SK-N-SH treated with all-trans-retinoic acid at 6 μM for 48 hours (cell line): Measurements from ENCODE around the gene CD79A.
"Not testable (repeated sequence)": the region's sequence is repeated elsewhere in the genome, so short reads cannot be mapped to it uniquely, and the experiment has no call there.

Experiments used
- ATAC-seq: fragments of 200-7000 bp; cut with Tn5 transposase; 3 replicates; pipeline ENCODE4 v1.9.1; 2020; ENCODE audit warnings: mild to moderate bottlenecking, moderate library complexity
- BACH2 ChIP-seq: fragments of 250-450 bp; sonication (Bioruptor Pico); IDR thresholded peaks from 2 replicates; pipeline ENCODE4 v1.9.0; 2021; ENCODE audit warnings: mild to moderate bottlenecking, borderline replicate concordance
- CSDC2 ChIP-seq: fragments of 250-450 bp; sonication (Bioruptor Pico); IDR thresholded peaks from 2 replicates; pipeline ENCODE4 v1.5.0; 2020; ENCODE audit warnings: mild to moderate bottlenecking, moderate library complexity
- ESRRG ChIP-seq: fragments of 250-450 bp; sonication (Bioruptor Pico); IDR thresholded peaks from 2 replicates; pipeline ENCODE4 v1.6.1; 2021; ENCODE audit warnings: mild to moderate bottlenecking
- GLIS3 ChIP-seq: fragments of 250-450 bp; sonication (Bioruptor Pico); IDR thresholded peaks from 2 replicates; pipeline ENCODE4 v1.5.0; 2020; ENCODE audit warnings: mild to moderate bottlenecking, moderate library complexity
- ISL1 ChIP-seq: fragments of 250-450 bp; sonication (Bioruptor Pico); IDR thresholded peaks from 2 replicates; pipeline ENCODE4 v2.1.2; 2022; ENCODE audit warnings: mild to moderate bottlenecking, moderate library complexity
- OSR1 ChIP-seq: fragments of 250-450 bp; sonication (Bioruptor Pico); IDR thresholded peaks from 2 replicates; pipeline ENCODE4 v1.8.0; 2022; ENCODE audit warnings: moderate library complexity, mild to moderate bottlenecking, inconsistent platforms
- PPARA ChIP-seq: fragments of 250-450 bp; sonication (Bioruptor Pico); IDR thresholded peaks from 2 replicates; pipeline ENCODE4 v1.5.0; 2020; ENCODE audit warnings: mild to moderate bottlenecking, borderline replicate concordance
- SNAI2 ChIP-seq: fragments of 250-450 bp; sonication (Bioruptor Pico); IDR thresholded peaks from 2 replicates; pipeline ENCODE4 v1.5.0; 2020; ENCODE audit warnings: mild to moderate bottlenecking, moderate library complexity
- TOX ChIP-seq: fragments of 250-450 bp; sonication (Bioruptor Pico); IDR thresholded peaks from 2 replicates; pipeline ENCODE4 v1.8.0; 2021; ENCODE audit warnings: mild to moderate bottlenecking, moderate library complexity, borderline replicate concordance
- ZNF565 ChIP-seq: fragments of 450-650 bp; formaldehyde crosslinking; conservative IDR thresholded peaks from 2 replicates; pipeline ENCODE4 v1.5.0; 2020; ENCODE audit warnings: low read depth, mild to moderate bottlenecking, moderate library complexity
- ZNF8 ChIP-seq: fragments of 450-650 bp; formaldehyde crosslinking; IDR thresholded peaks from 2 replicates; pipeline ENCODE4 v1.5.0; 2020; ENCODE audit warnings: mild to moderate bottlenecking, moderate library complexity
- TF ChIP-seq, protein P1 (sequence below): fragments of 250-450 bp; sonication (Bioruptor Pico); IDR thresholded peaks from 2 replicates; pipeline ENCODE4 v1.5.1; 2020; ENCODE audit warnings: low read depth, mild to moderate bottlenecking, moderate library complexity
- TF ChIP-seq, protein P2 (sequence below): fragments of 250-450 bp; sonication (Bioruptor Pico); IDR thresholded peaks from 2 replicates; pipeline ENCODE4 v1.5.0; 2020; ENCODE audit warnings: mild to moderate bottlenecking, moderate library complexity
- TF ChIP-seq, protein P3 (sequence below): fragments of 250-450 bp; sonication (Bioruptor Pico); IDR thresholded peaks from 2 replicates; pipeline ENCODE4 v1.8.0; 2020; ENCODE audit warnings: mild to moderate bottlenecking, moderate library complexity, borderline replicate concordance
- TF ChIP-seq, protein P4 (sequence below): fragments of 250-450 bp; sonication (Bioruptor Pico); IDR thresholded peaks from 2 replicates; pipeline ENCODE4 v1.5.1; 2021; ENCODE audit warnings: mild to moderate bottlenecking, moderate library complexity

The CD79A gene

DNA sequence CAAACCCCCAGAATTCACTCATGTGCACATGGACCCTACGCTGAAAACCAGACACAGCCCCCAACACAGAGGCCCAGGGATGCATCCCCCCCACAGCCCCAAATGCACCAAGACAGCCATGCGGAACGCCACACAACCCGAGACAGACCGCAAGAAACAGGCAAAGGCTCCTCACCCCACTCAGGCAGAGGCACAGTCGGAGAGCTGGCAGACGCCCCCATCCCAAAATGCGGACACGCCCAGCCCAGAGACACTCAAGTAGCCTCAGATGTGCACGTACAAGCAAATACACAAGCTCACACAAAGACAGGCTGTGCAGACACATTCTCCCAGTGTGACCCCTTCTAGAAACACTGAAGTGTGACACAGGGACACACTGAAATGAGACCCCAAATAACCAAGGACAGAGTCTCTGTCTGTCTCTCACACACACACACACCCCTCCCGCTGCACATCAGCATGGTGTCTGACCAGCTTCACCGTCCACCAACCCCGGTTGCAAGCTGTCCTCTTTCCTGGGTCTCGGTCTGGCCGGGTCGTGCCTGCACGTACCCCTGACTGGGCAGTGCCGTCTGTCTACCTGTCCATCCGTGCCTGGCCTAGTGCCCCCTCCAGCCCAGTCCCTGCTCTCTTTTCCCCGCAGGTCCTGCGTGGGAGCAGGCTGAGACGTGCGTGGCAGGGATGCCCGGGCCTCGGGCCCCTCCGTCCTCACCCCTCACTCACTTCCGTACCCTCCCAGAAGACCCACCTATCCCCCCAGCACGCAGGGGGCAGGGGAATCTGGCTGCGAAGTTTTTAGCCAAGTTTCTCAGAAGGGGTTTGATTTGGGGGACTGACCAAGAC, 35.0 kb downstream of the CD79A start:
- TF ChIP-seq, protein P1, sequence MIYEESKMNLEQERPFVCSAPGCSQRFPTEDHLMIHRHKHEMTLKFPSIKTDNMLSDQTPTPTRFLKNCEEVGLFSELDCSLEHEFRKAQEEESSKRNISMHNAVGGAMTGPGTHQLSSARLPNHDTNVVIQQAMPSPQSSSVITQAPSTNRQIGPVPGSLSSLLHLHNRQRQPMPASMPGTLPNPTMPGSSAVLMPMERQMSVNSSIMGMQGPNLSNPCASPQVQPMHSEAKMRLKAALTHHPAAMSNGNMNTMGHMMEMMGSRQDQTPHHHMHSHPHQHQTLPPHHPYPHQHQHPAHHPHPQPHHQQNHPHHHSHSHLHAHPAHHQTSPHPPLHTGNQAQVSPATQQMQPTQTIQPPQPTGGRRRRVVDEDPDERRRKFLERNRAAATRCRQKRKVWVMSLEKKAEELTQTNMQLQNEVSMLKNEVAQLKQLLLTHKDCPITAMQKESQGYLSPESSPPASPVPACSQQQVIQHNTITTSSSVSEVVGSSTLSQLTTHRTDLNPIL (CRISPR knock-in tag) = no peak
- TF ChIP-seq ISL1 (CRISPR knock-in tag) (no peak), ZNF8 (CRISPR knock-in tag) (no peak)
- TF ChIP-seq, protein P2, sequence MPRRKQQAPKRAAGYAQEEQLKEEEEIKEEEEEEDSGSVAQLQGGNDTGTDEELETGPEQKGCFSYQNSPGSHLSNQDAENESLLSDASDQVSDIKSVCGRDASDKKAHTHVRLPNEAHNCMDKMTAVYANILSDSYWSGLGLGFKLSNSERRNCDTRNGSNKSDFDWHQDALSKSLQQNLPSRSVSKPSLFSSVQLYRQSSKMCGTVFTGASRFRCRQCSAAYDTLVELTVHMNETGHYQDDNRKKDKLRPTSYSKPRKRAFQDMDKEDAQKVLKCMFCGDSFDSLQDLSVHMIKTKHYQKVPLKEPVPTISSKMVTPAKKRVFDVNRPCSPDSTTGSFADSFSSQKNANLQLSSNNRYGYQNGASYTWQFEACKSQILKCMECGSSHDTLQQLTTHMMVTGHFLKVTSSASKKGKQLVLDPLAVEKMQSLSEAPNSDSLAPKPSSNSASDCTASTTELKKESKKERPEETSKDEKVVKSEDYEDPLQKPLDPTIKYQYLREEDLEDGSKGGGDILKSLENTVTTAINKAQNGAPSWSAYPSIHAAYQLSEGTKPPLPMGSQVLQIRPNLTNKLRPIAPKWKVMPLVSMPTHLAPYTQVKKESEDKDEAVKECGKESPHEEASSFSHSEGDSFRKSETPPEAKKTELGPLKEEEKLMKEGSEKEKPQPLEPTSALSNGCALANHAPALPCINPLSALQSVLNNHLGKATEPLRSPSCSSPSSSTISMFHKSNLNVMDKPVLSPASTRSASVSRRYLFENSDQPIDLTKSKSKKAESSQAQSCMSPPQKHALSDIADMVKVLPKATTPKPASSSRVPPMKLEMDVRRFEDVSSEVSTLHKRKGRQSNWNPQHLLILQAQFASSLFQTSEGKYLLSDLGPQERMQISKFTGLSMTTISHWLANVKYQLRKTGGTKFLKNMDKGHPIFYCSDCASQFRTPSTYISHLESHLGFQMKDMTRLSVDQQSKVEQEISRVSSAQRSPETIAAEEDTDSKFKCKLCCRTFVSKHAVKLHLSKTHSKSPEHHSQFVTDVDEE (CRISPR knock-in tag) = no peak
- ATAC-seq = peak; percentile 14

DNA sequence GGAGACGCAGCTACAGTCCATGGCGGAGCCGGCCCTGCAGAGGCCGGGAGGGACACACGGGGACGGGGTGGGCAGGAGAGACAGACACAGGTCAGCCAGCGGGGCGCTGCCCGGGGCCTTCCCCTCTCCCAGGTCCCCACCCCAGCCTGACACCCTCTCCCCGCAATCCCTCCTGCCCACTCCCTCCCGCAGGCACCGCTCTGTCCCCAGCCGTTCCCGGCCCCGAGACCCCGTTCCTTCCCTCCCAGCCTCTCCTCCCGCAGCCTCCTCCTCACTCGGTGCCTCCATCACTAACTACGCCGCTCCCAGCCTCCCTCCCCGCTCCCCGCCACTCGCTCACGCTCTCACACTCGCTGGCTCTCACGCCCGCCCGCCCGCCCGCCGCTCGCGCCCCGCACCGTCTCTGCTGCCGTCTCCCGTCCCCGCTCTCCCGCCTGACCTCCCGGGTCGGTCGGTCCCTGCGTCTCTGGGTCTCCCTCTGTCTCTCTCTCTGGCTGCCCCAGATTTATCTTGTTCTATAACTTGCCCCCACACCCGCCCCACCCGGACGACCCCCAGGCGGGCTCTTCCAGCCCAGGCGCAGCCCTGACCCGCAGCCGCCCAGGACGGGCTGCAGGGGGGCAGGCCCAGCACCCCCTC, 35.9 kb downstream of the CD79A start:
- peak; percentile 62 for ATAC-seq

DNA sequence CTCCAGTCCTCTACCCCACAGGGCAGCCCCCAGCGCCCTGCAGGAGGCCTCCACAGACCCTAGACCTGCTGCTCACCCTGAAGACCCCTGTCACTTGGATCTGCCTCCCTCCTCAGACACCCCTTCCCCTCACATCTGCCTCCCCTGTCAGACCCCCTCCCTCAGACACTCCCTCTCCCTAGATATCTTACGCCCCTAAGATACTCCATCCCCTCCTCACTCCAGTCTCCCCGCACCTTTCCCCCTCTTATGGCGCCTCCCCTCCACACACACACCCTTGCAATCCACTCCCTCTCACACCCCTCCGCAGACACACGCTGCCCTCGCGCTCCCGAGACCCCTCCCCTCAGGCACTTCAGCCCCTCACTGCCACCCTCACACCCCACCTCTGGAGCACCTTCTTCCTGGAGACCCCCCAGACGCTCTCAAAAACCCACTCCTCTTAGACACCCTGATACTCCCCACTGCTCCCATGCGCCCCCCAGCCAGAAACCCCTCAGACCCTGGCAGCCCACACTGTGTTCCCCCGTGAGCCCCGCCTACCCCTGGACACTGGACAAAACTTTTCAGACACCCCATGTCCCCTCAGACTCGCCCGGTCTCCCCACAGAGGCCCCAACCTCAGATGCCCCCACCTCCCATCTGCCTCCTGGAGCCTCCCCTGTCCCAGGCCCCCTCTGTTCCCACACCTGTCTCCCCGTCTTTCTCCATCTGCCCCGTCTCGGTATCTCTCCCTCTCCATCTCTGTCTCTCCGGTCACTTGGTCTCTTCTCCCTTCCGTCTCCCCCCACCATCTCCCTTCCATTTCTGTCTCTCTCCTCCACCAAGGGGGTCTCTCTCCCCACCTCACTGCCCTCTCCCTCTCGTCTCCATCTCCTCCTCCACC, 36.7 kb downstream of the CD79A start:
- no peak for TF ChIP-seq GLIS3 (CRISPR knock-in tag)
- TF ChIP-seq TOX (CRISPR knock-in tag) = no peak
- TF ChIP-seq SNAI2 = no peak
- TF ChIP-seq, protein P3, sequence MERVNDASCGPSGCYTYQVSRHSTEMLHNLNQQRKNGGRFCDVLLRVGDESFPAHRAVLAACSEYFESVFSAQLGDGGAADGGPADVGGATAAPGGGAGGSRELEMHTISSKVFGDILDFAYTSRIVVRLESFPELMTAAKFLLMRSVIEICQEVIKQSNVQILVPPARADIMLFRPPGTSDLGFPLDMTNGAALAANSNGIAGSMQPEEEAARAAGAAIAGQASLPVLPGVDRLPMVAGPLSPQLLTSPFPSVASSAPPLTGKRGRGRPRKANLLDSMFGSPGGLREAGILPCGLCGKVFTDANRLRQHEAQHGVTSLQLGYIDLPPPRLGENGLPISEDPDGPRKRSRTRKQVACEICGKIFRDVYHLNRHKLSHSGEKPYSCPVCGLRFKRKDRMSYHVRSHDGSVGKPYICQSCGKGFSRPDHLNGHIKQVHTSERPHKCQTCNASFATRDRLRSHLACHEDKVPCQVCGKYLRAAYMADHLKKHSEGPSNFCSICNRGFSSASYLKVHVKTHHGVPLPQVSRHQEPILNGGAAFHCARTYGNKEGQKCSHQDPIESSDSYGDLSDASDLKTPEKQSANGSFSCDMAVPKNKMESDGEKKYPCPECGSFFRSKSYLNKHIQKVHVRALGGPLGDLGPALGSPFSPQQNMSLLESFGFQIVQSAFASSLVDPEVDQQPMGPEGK = no peak
- peak; percentile 6; the same call in 2 of the 3 replicates for ATAC-seq

More for the DNA sequence above, 35.9 kb downstream of the CD79A start:
- TF ChIP-seq ZNF8 (CRISPR knock-in tag) = no peak

DNA sequence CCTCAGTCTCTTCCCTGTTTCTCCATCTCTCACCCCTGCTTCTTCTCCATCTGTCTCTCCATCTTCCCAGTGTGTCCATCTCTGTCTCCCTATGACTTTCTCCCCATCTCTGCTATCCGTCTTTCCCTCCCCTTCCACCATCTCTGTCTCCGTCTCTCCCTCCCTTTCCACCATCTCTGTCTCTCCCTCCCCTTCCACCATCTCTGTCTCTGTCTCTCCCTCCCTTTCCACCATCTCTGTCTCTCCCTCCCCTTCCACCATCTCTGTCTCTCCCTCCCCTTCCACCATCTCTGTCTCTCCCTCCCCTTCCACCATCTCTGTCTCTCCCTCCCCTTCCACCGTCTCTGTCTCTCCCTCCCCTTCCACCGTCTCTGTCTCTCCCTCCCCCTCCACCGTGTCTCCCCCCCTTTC, 37.4 kb downstream of the CD79A start:
- not testable (repeated sequence) for ATAC-seq

DNA sequence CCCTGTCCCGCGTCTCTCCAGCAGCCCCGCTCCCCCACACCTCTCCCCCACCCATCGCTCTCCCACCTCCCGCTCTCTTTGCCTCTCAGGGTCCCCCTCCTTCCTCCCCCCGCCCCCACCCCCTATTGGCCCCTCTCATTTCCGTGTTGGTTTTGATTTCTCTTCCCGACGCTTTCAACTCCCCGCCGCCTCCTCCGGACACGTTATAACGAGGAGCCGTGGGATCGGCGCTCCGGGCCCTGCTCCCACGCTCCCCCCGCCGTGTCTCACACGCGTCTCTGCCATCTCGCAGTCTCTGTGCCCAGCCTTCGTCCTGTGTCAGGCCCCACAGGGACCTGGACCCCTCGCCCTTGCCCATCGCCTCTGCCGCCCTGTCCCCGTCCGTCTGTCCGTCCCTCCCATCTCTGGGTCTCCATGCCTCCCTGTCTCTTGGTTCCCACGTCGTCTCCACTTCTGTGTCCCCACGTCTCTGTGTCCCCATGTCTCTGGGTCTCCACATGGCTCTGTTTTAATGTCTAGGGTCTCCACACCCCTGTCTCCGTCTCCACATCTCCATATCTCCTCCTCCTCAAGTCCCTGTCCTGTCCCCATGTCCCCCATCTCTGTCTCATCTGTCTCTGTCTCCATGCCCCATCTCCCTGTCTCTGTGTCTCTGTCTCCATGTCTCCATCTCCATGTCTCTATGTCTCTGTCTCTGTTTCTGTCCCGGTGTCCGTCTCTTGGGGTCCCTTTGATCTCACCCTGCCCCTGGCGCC, 38.1 kb downstream of the CD79A start:
- TF ChIP-seq SNAI2 (no peak), CSDC2 (CRISPR knock-in tag) (no peak), OSR1 (CRISPR knock-in tag) (no peak), ISL1 (CRISPR knock-in tag) (no peak), PPARA (CRISPR knock-in tag) (no peak), BACH2 (CRISPR knock-in tag) (no peak), ESRRG (no peak), ZNF565 (CRISPR knock-in tag) (no peak)
- TF ChIP-seq, protein P1 (CRISPR knock-in tag) = no peak
- TF ChIP-seq, protein P4, sequence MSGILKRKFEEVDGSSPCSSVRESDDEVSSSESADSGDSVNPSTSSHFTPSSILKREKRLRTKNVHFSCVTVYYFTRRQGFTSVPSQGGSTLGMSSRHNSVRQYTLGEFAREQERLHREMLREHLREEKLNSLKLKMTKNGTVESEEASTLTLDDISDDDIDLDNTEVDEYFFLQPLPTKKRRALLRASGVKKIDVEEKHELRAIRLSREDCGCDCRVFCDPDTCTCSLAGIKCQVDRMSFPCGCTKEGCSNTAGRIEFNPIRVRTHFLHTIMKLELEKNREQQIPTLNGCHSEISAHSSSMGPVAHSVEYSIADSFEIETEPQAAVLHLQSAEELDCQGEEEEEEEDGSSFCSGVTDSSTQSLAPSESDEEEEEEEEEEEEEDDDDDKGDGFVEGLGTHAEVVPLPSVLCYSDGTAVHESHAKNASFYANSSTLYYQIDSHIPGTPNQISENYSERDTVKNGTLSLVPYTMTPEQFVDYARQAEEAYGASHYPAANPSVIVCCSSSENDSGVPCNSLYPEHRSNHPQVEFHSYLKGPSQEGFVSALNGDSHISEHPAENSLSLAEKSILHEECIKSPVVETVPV (CRISPR knock-in tag) = no peak
- no peak for ATAC-seq
